OCI-LY7 (cell line): Measurements from ENCODE around the gene TTLL6.

Source experiments
- EZH2phosphoT487 ChIP-seq: fragments of 200-600 bp; sonication (generic); IDR thresholded peaks from 2 replicates; pipeline ENCODE4 v1.6.1; 2018; ENCODE audit warnings: low read depth, borderline replicate concordance, mild to moderate bottlenecking, mixed run types, antibody characterized with exemption, low read length, moderate library complexity, mixed read lengths
- TF ChIP-seq, protein P1 (sequence below): fragments of 200-600 bp; sonication (generic); conservative IDR thresholded peaks from 2 replicates; pipeline ENCODE4 v1.5.1; 2014; ENCODE audit warnings: mild to moderate bottlenecking, antibody characterized with exemption, low read length, moderate library complexity, mixed read lengths

DNA sequence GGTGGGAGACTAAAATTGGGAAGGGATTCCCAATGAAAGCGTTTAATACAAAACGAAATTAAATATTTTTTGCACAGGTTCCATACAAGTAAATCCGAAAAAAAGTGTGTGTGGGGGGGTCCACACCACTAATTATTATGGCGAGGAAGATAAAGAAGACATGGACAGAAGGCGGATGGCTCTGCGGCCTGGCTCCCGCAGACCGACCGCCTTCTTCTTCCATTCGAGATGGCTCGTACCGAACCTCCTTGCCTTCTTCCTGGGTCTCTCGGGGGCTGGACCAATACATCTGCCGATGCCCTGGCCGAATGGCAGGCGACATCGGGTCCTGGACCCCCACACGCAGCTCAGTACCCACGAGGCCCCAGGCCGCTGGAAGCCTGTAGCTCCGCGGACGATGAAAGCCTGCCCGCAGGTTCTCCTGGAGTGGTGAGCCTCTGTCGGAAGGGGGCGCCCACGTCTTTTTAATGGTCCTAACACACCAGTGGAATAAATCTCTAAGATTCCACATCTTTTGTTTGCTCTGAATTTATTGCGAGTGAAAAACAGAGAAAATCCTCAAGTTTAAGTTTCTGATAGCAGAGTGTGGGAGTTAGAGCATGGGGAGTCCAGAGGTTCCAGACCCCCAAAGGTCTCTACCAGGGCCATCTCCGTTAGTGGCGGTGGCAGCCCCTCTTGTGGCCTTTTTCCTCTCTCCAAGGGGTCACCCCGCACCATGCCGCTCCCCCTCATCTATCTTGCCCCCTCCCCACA lies 92.6 kb downstream of the TTLL6 start:
- TF ChIP-seq, protein P1, sequence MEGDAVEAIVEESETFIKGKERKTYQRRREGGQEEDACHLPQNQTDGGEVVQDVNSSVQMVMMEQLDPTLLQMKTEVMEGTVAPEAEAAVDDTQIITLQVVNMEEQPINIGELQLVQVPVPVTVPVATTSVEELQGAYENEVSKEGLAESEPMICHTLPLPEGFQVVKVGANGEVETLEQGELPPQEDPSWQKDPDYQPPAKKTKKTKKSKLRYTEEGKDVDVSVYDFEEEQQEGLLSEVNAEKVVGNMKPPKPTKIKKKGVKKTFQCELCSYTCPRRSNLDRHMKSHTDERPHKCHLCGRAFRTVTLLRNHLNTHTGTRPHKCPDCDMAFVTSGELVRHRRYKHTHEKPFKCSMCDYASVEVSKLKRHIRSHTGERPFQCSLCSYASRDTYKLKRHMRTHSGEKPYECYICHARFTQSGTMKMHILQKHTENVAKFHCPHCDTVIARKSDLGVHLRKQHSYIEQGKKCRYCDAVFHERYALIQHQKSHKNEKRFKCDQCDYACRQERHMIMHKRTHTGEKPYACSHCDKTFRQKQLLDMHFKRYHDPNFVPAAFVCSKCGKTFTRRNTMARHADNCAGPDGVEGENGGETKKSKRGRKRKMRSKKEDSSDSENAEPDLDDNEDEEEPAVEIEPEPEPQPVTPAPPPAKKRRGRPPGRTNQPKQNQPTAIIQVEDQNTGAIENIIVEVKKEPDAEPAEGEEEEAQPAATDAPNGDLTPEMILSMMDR: peak; percentile 81
- no peak for TF ChIP-seq EZH2phosphoT487
